Panc1 (cell line): Measurements from ENCODE around the gene HSP90B1.

Experiments
- POLR2AphosphoS5 ChIP-seq: IDR thresholded peaks from 2 replicates; pipeline ENCODE4 v1.6.1; 2012; ENCODE audit warnings: mild to moderate bottlenecking, low read depth, low read length, moderate library complexity
- TF ChIP-seq, protein P1 (sequence below): fragments of 450-650 bp; IDR thresholded peaks from 2 replicates; pipeline ENCODE4 v1.5.1; 2017; ENCODE audit warnings: mild to moderate bottlenecking

DNA sequence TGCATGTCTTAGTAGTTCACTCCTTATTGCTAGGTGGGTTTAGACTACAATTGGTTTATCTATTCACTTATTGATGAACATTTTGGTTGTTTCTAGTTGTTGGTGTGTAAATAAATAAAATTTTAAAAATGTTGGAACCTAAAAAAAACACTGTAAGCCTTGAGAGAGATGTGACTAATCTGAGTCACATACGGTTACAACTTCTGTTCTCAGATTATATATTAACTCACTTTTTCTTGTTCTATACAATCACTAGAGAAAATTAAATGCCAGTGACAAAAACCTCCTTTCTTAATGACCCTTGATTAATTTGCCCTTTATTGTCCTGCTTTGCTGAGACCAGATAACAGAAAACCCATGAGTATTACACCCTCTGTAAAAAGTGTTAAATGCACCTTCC, 28.4 kb downstream of the HSP90B1 start:
- TF ChIP-seq, protein P1, sequence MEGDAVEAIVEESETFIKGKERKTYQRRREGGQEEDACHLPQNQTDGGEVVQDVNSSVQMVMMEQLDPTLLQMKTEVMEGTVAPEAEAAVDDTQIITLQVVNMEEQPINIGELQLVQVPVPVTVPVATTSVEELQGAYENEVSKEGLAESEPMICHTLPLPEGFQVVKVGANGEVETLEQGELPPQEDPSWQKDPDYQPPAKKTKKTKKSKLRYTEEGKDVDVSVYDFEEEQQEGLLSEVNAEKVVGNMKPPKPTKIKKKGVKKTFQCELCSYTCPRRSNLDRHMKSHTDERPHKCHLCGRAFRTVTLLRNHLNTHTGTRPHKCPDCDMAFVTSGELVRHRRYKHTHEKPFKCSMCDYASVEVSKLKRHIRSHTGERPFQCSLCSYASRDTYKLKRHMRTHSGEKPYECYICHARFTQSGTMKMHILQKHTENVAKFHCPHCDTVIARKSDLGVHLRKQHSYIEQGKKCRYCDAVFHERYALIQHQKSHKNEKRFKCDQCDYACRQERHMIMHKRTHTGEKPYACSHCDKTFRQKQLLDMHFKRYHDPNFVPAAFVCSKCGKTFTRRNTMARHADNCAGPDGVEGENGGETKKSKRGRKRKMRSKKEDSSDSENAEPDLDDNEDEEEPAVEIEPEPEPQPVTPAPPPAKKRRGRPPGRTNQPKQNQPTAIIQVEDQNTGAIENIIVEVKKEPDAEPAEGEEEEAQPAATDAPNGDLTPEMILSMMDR, result no peak
- no peak for TF ChIP-seq POLR2AphosphoS5
